HCT116 (cell line): ENCODE data around the gene SLC25A18. TPM values are rescaled to one million over a fixed set of nuclear protein-coding genes. Genes with fewer than 3 reads are reported as not detected.

Experiments
- ATAC-seq: fragments of 200-7000 bp; cut with Tn5 transposase; 2 replicates; pipeline ENCODE4 v1.9.1; 2020; ENCODE audit warnings: mild to moderate bottlenecking, moderate library complexity
- BruUV-seq: library from RNA; stranded (reverse); fragments of 400-500 nt; replicated peaks from 2 replicates; lab custom pipeline; 2021; lab: Mats Ljungman, UMichigan
- CTCF ChIA-PET: fragments of 300-600 bp; sonication (Branson Sonifier 250); formaldehyde crosslinking; loops from one replicate; lab custom pipeline; 2021; ENCODE audit warnings: antibody characterized with exemption; lab: Charles Lee
- POLR2A ChIA-PET: fragments of 300-600, 350-600 bp; sonication (Branson Sonifier 250); formaldehyde crosslinking; loops from one replicate; lab custom pipeline; 2021; ENCODE audit warnings: antibody characterized with exemption; lab: Charles Lee
- RAD21 ChIA-PET, 2 experiments: fragments of 300-600 bp; sonication (Branson Sonifier 250); formaldehyde crosslinking; loops; one replicate each; lab custom pipeline; 2023; ENCODE audit warnings: low total read pairs in 2 of 2; ENCODE audit not compliant: uncharacterized antibody in 2 of 2, unreplicated experiment in 2 of 2, low non-redundant PET in 1 of 2; lab: Charles Lee
- DNase-seq: peaks from one replicate; pipeline ENCODE4 v3.0.0-alpha.2; 2010; ENCODE audit warnings: low read depth, low spot score
- H2AFZ ChIP-seq: fragments of 200-600 bp; shearing (Covaris generic), sonication (generic); 2 replicates; pipeline ENCODE4 v1.6.1; 2017; ENCODE audit warnings: low read depth, mixed run types, mixed read lengths, antibody characterized with exemption, low read length; ENCODE audit not compliant: poor library complexity, severe bottlenecking
- H3K27ac ChIP-seq: 2 replicates; pipeline ENCODE4 v1.5.1; 2012; ENCODE audit warnings: low read depth, low read length
- H3K27me3 ChIP-seq: fragments of 200-600 bp; sonication (generic); 2 replicates; pipeline ENCODE4 v1.6.1; 2016; ENCODE audit warnings: mixed run types, low read length, mixed read lengths; ENCODE audit not compliant: insufficient read depth
- H3K36me3 ChIP-seq, 2 experiments: fragments of 200-500 bp in 1 of 2; fragments of 200-600 bp in 1 of 2; sonication (Bioruptor generic) in 1 of 2; sonication (generic) in 1 of 2; 2 replicates each; pipeline versions ENCODE4 v1.5.1 to v1.6.1; 2014 to 2016; ENCODE audit warnings: low read length in 2 of 2, inconsistent platforms in 1 of 2, mixed read lengths in 1 of 2, mixed run types in 1 of 2; ENCODE audit not compliant: insufficient read depth in 2 of 2, control insufficient read depth in 1 of 2
- H3K4me1 ChIP-seq, 2 experiments: fragments of 200-600 bp in 1 of 2; sonication (generic) in 1 of 2; 2 replicates each; pipeline versions ENCODE4 v1.5.1 to v1.6.1; 2012 to 2017; ENCODE audit warnings: low read length in 2 of 2, inconsistent platforms in 1 of 2, mild to moderate bottlenecking in 1 of 2, mixed read lengths in 1 of 2, mixed run types in 1 of 2, moderate library complexity in 1 of 2; ENCODE audit not compliant: insufficient read depth in 2 of 2, control insufficient read depth in 1 of 2
- H3K4me2 ChIP-seq: fragments of 200-600 bp; sonication (generic); 2 replicates; pipeline ENCODE4 v1.6.1; 2017; ENCODE audit warnings: mixed run types, low read length, mixed read lengths
- H3K4me3 ChIP-seq, 2 experiments: fragments of 200-600 bp in 1 of 2; sonication (generic) in 1 of 2; replicated peaks in 1 of 2; 2 replicates each; pipeline ENCODE4 v1.5.1; 2011 to 2016; ENCODE audit warnings: low read length in 2 of 2, control low read depth in 1 of 2, low read depth in 1 of 2, mild to moderate bottlenecking in 1 of 2, mixed read lengths in 1 of 2, mixed run types in 1 of 2
- H3K79me2 ChIP-seq: fragments of 200-600 bp; sonication (generic); 2 replicates; pipeline ENCODE4 v1.6.1; 2017; ENCODE audit warnings: mild to moderate bottlenecking, mixed run types, low read length, moderate library complexity, mixed read lengths; ENCODE audit not compliant: insufficient read depth
- H3K9ac ChIP-seq: fragments of 200-600 bp; sonication (generic); 2 replicates; pipeline ENCODE4 v1.6.1; 2016; ENCODE audit warnings: low read length, mixed read lengths
- H3K9me2 ChIP-seq: fragments of 200-600 bp; sonication (generic), shearing (Covaris generic); 2 replicates; pipeline ENCODE4 v1.6.1; 2017; ENCODE audit warnings: mixed run types, mild to moderate bottlenecking, moderate library complexity; ENCODE audit not compliant: insufficient read depth
- H3K9me3 ChIP-seq, 2 experiments: fragments of 200-500 bp in 1 of 2; fragments of 200-600 bp in 1 of 2; sonication (Bioruptor generic) in 1 of 2; sonication (generic) in 1 of 2; 2 replicates each; pipeline ENCODE4 v1.6.1; 2014 to 2017; ENCODE audit warnings: low read length in 2 of 2, mixed read lengths in 2 of 2, inconsistent platforms in 1 of 2, low read depth in 1 of 2, mild to moderate bottlenecking in 1 of 2, mixed run types in 1 of 2, moderate library complexity in 1 of 2; ENCODE audit not compliant: control insufficient read depth in 1 of 2, insufficient read depth in 1 of 2
- H4K20me1 ChIP-seq: fragments of 200-600 bp; sonication (generic), shearing (Covaris generic); 2 replicates; pipeline ENCODE4 v1.6.1; 2017; ENCODE audit warnings: mixed run types, mild to moderate bottlenecking, moderate library complexity; ENCODE audit not compliant: insufficient read depth
- CEBPB ChIP-seq: IDR thresholded peaks from 2 replicates; pipeline ENCODE4 v1.6.1; 2012; ENCODE audit warnings: low read depth
- EGR1 ChIP-seq: IDR thresholded peaks from 2 replicates; pipeline ENCODE4 v1.6.1; 2012; ENCODE audit warnings: low read depth
- EZH2 ChIP-seq: fragments of 200-600 bp; sonication (generic); IDR thresholded peaks from 2 replicates; pipeline ENCODE4 v1.6.1; 2017; ENCODE audit warnings: antibody characterized with exemption, mixed run types
- EZH2phosphoT487 ChIP-seq: fragments of 200-600 bp; IDR thresholded peaks from 2 replicates; pipeline ENCODE4 v1.6.1; 2018; ENCODE audit warnings: antibody characterized with exemption, borderline replicate concordance
- FOSL1 ChIP-seq: IDR thresholded peaks from 2 replicates; pipeline ENCODE4 v1.6.1; 2012; ENCODE audit warnings: low read depth
- JUND ChIP-seq: IDR thresholded peaks from 2 replicates; pipeline ENCODE4 v1.6.1; 2012
- POLR2AphosphoS5 ChIP-seq: IDR thresholded peaks from 2 replicates; pipeline ENCODE4 v1.6.1; 2011; ENCODE audit warnings: mild to moderate bottlenecking, low read depth, low read length, moderate library complexity
- RAD21 ChIP-seq: IDR thresholded peaks from 2 replicates; pipeline ENCODE4 v1.6.1; 2012; ENCODE audit warnings: low read depth, mild to moderate bottlenecking
- SIN3A ChIP-seq: IDR thresholded peaks from 2 replicates; pipeline ENCODE4 v1.6.1; 2012; ENCODE audit warnings: low read depth
- SP1 ChIP-seq: IDR thresholded peaks from 2 replicates; pipeline ENCODE4 v1.6.1; 2012; ENCODE audit warnings: low read depth
- TCF7L2 ChIP-seq: IDR thresholded peaks from 2 replicates; pipeline ENCODE4 v1.7.0; 2011; ENCODE audit warnings: borderline replicate concordance, inconsistent platforms; ENCODE audit not compliant: insufficient read depth, insufficient read length; ENCODE audit errors: extremely low read depth
- YY1 ChIP-seq: IDR thresholded peaks from 2 replicates; pipeline ENCODE4 v1.6.1; 2011; ENCODE audit warnings: low read length, low read depth, moderate library complexity, mild to moderate bottlenecking; ENCODE audit not compliant: insufficient replicate concordance; ENCODE audit errors: extremely low read depth
- ZNF274 ChIP-seq: fragments of 200-500 bp; sonication (Bioruptor generic); IDR thresholded peaks from 2 replicates; pipeline ENCODE4 v1.6.1; 2014; ENCODE audit warnings: mild to moderate bottlenecking, low read depth, low read length, inconsistent platforms
- intact Hi-C: fragments of 100-400 bp; cut with micrococcal nuclease; formaldehyde crosslinking; loops from 2 replicates; pipeline ENCODE4 v1.10.0; 2022
- total RNA-seq: library from RNA; stranded (reverse); gene quantifications from one replicate; pipeline ENCODE4 v1.2.1, GENCODE V29; 2021; ENCODE audit not compliant: unreplicated experiment
- TF ChIP-seq, protein P1 (sequence below), 3 experiments: fragments of 200-600 bp in 1 of 3; sonication (generic) in 1 of 3; IDR thresholded peaks in 2 of 3; conservative IDR thresholded peaks in 1 of 3; 2 replicates each; pipeline ENCODE4 v1.5.1; 2012 to 2017; ENCODE audit warnings: low read depth in 2 of 3, low read length in 2 of 3, antibody characterized with exemption in 1 of 3, borderline replicate concordance in 1 of 3, control low read depth in 1 of 3, mild to moderate bottlenecking in 1 of 3, mixed read lengths in 1 of 3, mixed run types in 1 of 3, moderate library complexity in 1 of 3; ENCODE audit not compliant: insufficient read depth in 1 of 3
- TF ChIP-seq, protein P2 (sequence below): IDR thresholded peaks from 2 replicates; pipeline ENCODE4 v1.6.1; 2012
- TF ChIP-seq, protein P3 (sequence below): IDR thresholded peaks from 2 replicates; pipeline ENCODE4 v1.6.1; 2012

Gene SLC25A18
- total RNA-seq, 1 experiment from 2014 or later, result not detected

DNA sequence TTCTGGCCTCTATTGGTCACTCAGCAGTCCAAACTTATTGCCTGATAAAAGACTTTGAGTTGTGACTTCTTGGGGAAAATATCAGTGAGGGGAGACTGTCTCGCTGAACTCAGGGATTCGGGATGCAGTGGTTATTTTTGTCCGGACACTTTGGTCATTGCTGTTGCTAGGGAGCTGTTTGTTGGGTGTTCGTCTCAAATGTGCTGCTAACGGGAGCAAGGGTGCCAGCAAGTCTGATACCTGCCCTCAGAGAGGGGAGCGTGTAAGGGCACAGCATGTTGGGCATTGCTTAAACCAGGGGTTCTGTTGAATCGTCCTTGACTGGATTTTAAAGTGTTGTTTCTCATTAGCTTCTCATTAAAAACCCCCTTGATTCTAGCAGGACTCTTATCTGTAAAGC is 49.2 kb upstream of the SLC25A18 start:
- intact Hi-C loops, result no loop called here
- Histone ChIP-seq H4K20me1 (no peaks in the 10 kb centered on the region), H3K4me1 (no peaks in the 10 kb centered on the region), H2AFZ (no peak overlapping the region), H3K27ac (no peak overlapping the region), H3K79me2 (no peaks in the 10 kb centered on the region), H3K9ac (no peak overlapping the region), H3K27me3 (no peaks in the 10 kb centered on the region), H3K4me3 (no peak overlapping the region), H3K9me3 (no peaks in the 10 kb centered on the region), H3K36me3 (no peaks in the 10 kb centered on the region), H3K4me2 (no peak overlapping the region), H3K9me2 (no peaks in the 10 kb centered on the region)
- POLR2A ChIA-PET, result no interaction called here
- ATAC-seq (no peak), DNase-seq (no peak)
- CTCF ChIA-PET, result interaction anchor here (1.5 kb wide), 1 partner anchor 13 kb away, joined by 5 read pairs; no protein-coding TSS in a partner anchor
- BruUV-seq, result no TSS peak
- TF ChIP-seq, protein P1, sequence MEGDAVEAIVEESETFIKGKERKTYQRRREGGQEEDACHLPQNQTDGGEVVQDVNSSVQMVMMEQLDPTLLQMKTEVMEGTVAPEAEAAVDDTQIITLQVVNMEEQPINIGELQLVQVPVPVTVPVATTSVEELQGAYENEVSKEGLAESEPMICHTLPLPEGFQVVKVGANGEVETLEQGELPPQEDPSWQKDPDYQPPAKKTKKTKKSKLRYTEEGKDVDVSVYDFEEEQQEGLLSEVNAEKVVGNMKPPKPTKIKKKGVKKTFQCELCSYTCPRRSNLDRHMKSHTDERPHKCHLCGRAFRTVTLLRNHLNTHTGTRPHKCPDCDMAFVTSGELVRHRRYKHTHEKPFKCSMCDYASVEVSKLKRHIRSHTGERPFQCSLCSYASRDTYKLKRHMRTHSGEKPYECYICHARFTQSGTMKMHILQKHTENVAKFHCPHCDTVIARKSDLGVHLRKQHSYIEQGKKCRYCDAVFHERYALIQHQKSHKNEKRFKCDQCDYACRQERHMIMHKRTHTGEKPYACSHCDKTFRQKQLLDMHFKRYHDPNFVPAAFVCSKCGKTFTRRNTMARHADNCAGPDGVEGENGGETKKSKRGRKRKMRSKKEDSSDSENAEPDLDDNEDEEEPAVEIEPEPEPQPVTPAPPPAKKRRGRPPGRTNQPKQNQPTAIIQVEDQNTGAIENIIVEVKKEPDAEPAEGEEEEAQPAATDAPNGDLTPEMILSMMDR (IDR thresholded peaks at IDR 0.05 in 2 of 3, conservative IDR thresholded peaks at IDR 0.05 in 1 of 3; ENCODE audit: borderline replicate concordance in 1 of 3, insufficient read depth in 1 of 3, low read depth in 2 of 3, low read length in 2 of 3), result no peak
- TF ChIP-seq, protein P2, sequence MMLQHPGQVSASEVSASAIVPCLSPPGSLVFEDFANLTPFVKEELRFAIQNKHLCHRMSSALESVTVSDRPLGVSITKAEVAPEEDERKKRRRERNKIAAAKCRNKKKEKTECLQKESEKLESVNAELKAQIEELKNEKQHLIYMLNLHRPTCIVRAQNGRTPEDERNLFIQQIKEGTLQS, result no peak
- RAD21 ChIA-PET, result no interaction called here

DNA sequence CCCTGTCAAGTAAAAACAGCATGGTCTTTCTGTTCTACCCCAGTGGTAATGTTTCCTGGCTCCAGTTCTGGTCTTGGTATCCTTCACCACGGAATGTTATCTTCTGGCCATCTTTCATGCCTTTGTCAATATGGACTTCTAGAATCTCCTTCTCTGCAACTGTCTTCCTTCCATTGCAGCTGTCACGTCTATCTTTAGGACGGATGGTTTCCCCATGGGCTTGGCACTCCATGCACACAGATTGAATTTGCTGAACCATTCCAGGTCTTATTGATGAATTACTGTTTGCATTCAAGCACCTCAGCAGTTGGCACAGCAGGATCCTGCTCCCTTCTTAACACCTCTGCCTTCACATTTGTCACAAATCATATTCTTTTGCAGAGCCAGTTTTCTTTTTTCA is 44.9 kb upstream of the SLC25A18 start:
- H3K9ac ChIP-seq, result no peak overlapping the region
- no peak overlapping the region for H3K27ac ChIP-seq
- no peak overlapping the region for H3K4me3 ChIP-seq
- TF ChIP-seq EGR1 (no peak), CEBPB (no peak), FOSL1 (no peak), EZH2phosphoT487 (no peak), RAD21 (no peak), SP1 (no peak), EZH2 (no peak), POLR2AphosphoS5 (no peak), TCF7L2 (no peak), ZNF274 (no peak), SIN3A (no peak), JUND (no peak), YY1 (no peak)
- TF ChIP-seq, protein P3, sequence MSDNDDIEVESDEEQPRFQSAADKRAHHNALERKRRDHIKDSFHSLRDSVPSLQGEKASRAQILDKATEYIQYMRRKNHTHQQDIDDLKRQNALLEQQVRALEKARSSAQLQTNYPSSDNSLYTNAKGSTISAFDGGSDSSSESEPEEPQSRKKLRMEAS, result no peak
- TF ChIP-seq, all 23 proteins: peak for 0
- Histone ChIP-seq H2AFZ (no peak overlapping the region), H3K4me1 (no peaks in the 10 kb centered on the region), H3K4me2 (no peak overlapping the region), H3K9me2 (no peaks in the 10 kb centered on the region), H3K27me3 (no peaks in the 10 kb centered on the region), H3K9me3 (no peaks in the 10 kb centered on the region), H4K20me1 (no peaks in the 10 kb centered on the region), H3K79me2 (no peaks in the 10 kb centered on the region), H3K36me3 (no peaks in the 10 kb centered on the region)
- intact Hi-C loops, result no loop called here
- CTCF ChIA-PET, result no interaction called here
- POLR2A ChIA-PET, result no interaction called here
- no peak for ATAC-seq
- DNase-seq, result no peak
- no TSS peak for BruUV-seq
- RAD21 ChIA-PET, result no interaction called here
